NCI-H446 (cell line): ENCODE results near the gene ATP1A4.

Experiments used
- DNase-seq, 2 experiments: peaks; one replicate each; lab custom pipeline; 2025; lab: John Stamatoyannopoulos, UW

ATP1A4 gene

GRCh38 chr1:160144921-160145320 lies 6.5 kb upstream of the ATP1A4 start:
- no peak for DNase-seq

DNA sequence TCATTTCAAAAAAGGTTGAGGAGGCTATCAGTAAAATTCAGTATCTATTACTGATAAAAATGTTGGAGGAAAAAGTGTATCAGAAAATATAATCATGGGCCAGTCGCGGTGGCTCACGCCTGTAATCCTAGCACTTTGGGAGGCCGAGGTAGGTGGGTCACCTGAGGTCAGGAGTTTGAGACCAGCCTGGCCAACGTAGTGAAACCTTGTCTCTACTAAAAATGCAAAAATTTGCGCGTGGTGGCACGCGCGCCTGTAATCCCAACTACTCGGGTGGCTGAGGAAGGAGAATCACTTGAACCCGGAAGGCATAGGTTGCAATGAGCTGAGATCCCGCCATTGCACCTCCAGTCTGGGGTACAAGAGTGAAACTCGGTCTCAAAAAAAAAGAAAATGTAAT lies 5.3 kb upstream of the ATP1A4 start:
- DNase-seq = no peak

GRCh38 chr1:160148121-160148520 lies 3.3 kb upstream of the ATP1A4 start:
- DNase-seq = no peak

DNA sequence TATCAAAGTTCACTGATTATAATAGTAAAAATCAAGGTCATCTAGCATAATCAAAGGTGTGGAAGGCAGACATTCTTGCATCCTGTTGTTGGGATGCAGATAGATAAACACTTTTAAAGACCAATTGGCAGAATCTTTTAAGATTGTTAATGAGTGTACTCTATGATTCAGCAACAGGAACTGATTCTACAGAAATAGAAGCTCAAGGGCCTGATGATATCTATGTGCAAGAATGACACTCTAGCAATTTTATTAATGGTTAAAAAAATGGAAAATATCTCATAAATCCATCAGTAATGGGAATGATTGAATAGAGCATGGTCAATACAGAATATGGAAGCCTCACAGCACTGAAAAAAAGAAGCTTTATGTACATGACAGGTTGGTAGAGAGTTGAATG lies 2.2 kb upstream of the ATP1A4 start:
- no peak for DNase-seq

DNA sequence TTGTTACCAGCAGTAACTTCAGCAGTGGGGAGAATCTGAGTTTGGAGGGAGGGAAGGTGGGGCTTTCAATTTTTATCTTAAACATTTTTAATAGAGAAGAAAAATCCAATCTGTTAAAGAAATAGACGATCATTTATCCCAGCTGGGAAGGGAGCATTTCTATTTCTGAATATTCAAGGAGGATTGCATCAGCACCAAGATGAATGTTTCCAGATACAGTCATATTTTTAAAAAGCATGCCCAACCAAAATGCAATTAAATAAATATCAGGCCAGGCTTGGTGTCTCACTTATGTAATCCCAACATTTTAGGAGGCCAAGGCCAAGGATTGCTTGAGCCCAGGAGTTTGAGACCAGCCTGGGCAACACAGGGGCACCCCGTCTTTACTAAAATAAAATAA lies 1.7 kb upstream of the ATP1A4 start:
- no peak for DNase-seq

DNA sequence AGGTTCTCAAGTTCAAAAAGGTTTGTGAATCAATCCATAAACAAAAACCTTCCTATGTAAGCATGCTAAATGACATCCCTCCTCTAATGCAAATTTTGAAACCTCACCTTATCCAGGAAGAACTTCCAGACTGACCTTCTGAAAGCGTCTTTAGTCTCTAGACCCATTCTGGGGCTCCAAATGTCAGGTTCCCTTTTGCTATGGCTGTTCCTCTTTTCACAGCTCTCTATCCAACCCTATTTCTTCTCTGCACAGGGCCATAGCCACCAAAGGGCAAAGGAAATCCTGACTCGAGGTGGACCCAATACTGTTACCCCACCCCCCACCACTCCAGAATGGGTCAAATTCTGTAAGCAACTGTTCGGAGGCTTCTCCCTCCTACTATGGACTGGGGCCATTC lies 3.4 kb downstream of the ATP1A4 start:
- DNase-seq = no peak

DNA sequence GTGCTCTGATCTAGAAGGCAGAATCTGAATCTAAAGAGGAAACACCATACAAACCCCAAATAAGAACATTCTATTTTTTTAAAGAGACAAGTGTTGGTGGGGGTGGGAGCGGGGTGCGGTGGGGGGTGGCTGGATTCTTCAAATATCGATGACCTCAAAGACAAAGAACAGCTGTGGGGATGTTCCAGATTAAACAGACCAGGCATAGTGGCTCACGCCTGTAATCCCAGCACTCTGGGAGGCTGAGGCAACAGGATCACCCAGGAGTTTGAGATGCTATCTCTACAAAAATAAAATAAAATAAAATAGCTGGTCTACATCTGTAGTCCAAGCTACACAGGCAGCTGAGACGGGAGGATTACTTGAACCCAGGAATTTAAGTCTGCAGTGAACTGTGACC lies 5.0 kb downstream of the ATP1A4 start:
- no peak for DNase-seq

- DNase-seq = no peak
Measured at GRCh38 chr1:160157174-160157573, 5.8 kb downstream of the ATP1A4 start.

- DNase-seq = no peak
Measured at GRCh38 chr1:160158031-160158430, 6.6 kb downstream of the ATP1A4 start.

GRCh38 chr1:160158534-160158933 lies 7.1 kb downstream of the ATP1A4 start:
- no peak for DNase-seq

- DNase-seq = no peak
Measured at GRCh38 chr1:160159846-160160245, 8.4 kb downstream of the ATP1A4 start.

- DNase-seq = no peak
Measured at GRCh38 chr1:160161965-160162705, 10.7 kb downstream of the ATP1A4 start.

DNA sequence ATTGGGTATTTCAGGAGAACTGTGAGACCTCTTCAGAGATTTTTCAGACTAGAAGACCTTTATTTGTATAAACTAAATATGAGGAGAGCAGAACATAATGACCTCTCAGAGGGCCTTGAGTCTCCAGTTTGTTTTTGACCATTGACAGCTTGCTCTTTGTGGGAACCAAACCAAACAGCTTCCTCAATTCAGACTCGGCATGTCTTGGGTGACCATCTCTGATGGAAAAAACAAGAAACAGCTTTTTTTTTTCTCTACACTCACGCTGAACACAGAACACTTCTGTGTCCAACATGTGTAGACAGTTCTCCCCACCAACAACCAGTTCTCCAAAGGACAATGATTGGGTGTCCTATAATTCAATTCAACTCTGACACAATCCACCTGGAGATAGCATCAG lies 11.5 kb downstream of the ATP1A4 start:
- DNase-seq = no peak

GRCh38 chr1:160163615-160164014 lies 12.2 kb downstream of the ATP1A4 start:
- DNase-seq = no peak

DNA sequence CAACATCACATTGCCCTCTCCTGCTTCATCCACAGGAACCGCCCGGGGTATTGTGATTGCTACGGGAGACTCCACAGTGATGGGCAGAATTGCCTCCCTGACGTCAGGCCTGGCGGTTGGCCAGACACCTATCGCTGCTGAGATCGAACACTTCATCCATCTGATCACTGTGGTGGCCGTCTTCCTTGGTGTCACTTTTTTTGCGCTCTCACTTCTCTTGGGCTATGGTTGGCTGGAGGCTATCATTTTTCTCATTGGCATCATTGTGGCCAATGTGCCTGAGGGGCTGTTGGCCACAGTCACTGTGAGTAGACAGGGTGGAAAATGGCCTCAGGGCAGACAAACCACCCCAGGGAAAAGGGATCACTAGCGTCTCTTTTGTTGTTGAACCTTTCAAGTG lies 12.7 kb downstream of the ATP1A4 start:
- no peak for DNase-seq

DNA sequence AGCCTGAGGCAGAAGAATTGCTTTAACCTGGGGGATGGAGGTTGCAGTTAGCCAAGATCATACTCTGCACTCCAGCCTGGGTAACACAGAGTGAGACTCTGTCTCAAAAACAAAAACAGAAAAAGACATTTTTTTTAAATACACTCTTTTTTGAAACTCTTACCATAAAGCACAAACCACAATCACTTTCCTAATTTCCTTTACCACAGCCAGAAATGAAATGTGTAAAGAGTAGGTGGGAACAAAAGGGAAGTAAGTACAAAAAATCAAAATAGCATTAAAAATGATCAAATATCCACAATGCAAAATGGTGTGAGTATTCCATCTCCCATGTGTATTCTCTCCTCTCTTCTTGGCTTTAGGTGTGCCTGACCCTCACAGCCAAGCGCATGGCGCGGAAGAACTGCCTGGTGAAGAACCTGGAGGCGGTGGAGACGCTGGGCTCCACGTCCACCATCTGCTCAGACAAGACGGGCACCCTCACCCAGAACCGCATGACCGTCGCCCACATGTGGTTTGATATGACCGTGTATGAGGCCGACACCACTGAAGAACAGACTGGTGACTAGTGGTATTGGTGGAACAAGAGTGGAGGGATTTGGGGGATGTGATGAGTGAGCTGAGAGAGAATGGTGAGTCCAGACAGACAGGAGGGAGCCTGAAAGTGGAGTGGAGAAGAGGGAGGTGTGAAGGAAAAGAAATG lies 14.9 kb downstream of the ATP1A4 start:
- no peak for DNase-seq

DNA sequence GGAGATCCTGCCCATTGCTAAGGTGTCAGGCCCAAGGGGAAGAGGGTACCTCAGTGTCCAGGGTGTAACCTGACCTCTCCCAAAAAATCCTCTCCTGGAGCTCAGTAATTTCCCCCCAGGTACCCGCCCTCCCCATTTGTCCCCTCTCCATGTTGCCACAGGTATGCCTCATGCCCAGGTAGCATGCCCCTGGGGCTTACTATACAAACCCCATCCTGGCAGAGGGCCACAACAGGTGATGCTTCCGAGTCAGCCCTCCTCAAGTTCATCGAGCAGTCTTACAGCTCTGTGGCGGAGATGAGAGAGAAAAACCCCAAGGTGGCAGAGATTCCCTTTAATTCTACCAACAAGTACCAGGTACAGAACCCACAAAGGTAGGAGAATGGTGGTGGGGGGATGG lies 15.7 kb downstream of the ATP1A4 start:
- no peak for DNase-seq

DNA sequence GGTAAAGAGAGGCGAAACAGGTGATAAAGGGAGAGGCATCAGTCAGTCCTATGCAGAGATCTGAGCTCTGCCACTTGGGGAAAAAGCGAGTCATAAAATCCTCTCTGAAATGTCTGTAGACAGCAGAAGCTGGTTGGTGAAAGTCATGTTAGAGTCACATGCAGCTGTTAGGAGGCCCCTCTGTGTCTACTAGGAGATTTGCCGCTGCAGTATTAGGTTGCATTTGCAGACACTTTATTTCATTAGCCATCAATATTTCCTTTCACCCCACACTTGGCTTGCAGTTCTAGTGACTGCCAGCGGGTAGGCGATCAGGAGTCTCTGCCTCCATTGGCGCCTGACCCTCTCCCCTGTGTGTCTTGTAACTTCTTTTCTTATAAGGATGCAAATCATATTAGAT lies 16.2 kb downstream of the ATP1A4 start:
- no peak for DNase-seq

DNA sequence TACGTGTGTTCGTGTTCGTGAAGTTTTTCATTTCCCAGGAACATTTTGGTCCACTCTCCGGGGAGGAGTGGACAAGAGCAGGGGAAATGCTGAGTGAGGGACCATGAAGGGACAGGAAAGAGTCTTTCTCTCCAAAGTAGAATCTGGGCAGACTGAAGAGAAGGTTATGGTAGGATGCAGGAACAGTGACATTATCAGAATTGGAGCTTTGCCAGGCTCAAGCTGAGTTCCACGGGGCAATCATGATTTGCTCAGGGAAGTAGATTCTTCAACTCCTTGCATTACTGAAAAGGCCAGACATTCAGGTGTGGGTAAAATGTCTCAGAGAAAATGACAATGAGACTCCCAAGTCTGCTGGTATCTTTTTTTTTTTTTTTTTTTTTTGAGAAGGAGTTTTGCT lies 16.6 kb downstream of the ATP1A4 start:
- no peak for DNase-seq

DNA sequence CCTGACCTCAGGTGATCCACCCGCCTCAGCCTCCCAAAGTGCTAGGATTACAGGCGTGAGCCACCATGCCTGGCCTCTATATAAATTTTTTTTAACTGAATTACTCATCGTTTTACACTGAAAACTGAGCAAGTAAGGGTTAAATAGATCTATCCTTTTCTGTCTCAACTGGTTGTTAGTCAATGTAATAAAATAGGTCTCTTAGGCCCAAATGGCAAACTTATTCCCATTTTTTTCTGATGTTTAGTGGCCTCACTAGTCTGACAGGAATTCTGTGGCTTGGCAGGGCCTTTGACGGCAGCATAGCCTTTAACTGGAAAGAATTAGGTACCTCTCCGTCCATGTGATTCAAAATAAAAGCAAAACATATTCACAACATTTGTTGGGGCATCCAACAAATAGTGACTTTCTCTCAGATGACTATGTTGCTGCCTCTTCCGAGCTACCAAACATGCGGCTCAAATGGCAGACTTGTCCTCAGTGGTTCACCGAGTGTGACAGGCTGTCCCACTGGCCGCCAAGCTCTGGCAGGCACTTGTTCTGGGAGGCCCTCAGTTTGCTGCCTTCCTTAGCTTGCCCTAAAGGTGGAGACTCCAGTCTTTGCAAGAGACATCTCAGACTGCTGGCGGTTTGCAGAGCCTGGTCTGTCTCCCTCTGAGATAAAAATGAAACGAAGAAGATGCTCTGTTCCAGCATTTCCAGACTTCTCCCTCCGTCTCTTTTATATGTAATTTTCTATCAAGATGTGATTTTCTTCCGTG lies 17.4 kb downstream of the ATP1A4 start:
- no peak for DNase-seq

DNA sequence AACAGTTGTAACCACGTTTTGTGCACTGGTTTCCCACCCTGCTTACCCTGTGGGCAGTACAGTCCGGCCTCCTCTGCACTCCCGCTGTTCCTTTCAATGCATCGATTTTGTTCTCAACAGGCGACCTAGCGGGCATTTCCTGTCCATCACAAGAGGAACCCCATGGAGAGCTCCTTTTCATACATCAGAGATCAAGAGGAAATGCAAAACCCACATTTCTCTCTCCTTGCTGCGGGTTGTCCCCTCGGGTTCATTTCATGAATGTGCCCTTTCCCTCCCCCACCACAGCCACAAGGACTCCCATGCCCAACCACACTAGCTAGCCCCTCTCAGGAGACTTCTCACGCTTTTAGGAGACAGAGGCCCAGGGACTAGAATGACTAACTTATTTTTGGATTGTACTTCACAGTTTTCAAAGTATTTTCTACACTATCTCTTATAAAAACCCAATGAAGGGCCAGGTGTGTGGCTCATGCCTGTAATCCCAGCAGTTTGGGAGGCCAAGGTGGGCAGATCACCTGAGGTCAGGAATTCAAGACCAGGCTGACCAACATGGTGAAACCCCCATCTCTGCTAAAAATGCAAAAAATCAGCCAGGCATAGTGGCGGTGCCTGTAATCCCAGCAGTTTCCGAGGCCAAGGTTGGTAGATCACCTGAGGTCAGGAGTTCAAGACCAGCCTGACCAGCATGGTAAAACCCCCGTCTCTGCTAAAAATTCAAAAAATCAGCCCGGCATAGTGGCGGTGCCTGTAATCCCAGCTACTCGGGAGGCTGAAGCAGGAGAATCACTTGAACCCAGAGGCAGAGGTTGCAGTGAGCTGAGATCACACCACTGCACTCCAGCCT lies 18.4 kb downstream of the ATP1A4 start:
- DNase-seq = no peak

GRCh38 chr1:160171354-160171753 lies 20.0 kb downstream of the ATP1A4 start:
- DNase-seq = no peak
